Adrenal gland (tissue), 5 donors: ENCODE data around the gene TTC9B.

ENCODE experiments used
- POLR2A ChIP-seq, 2 donors: fragments of 450-650 bp; IDR thresholded peaks; one replicate each; pipeline ENCODE4 v1.6.1; 2017; ENCODE audit warnings: antibody characterized with exemption in 2 of 2, mild to moderate bottlenecking in 2 of 2, moderate library complexity in 1 of 2
- TF ChIP-seq, protein P1 (sequence below), 6 experiments: fragments of 450-650 bp in 4 of 6; fragments of 200-600 bp in 2 of 6; sonication (generic) in 1 of 6; IDR thresholded peaks; 1 replicate in 5 of 6; 2 replicates in 1 of 6; pipeline versions ENCODE4 v1.5.1 to v1.8.0; 2016 to 2021; ENCODE audit warnings: antibody characterized with exemption in 6 of 6, mild to moderate bottlenecking in 2 of 6, moderate library complexity in 1 of 6
- donor health status: DM: no; HTN: no; CAD: no.

DNA sequence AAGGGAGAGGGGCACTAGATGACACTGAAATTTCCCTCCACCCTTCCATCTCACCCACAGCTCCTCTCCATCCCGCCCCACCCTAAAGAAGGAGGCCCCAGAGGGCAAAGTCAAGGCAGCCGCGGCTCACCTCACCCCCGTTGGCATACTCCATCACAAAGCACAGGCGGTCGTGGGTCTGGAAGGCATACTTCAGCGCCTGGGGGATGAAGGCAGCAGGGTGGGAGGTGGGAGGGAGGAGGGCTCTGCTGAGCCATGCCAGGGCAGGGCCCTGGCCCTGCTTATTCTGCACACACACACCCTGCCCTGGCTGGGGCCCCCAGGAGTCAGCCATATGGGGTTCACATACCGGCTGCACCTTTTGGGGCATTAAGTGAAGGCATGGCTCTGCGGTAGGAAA is 20.6 kb upstream of the TTC9B start:
- TF ChIP-seq, protein P1, sequence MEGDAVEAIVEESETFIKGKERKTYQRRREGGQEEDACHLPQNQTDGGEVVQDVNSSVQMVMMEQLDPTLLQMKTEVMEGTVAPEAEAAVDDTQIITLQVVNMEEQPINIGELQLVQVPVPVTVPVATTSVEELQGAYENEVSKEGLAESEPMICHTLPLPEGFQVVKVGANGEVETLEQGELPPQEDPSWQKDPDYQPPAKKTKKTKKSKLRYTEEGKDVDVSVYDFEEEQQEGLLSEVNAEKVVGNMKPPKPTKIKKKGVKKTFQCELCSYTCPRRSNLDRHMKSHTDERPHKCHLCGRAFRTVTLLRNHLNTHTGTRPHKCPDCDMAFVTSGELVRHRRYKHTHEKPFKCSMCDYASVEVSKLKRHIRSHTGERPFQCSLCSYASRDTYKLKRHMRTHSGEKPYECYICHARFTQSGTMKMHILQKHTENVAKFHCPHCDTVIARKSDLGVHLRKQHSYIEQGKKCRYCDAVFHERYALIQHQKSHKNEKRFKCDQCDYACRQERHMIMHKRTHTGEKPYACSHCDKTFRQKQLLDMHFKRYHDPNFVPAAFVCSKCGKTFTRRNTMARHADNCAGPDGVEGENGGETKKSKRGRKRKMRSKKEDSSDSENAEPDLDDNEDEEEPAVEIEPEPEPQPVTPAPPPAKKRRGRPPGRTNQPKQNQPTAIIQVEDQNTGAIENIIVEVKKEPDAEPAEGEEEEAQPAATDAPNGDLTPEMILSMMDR (IDR thresholded peaks at IDR 0.05): no peak
- TF ChIP-seq POLR2A (IDR thresholded peaks at IDR 0.05): no peak
